Activated CD4-positive, alpha-beta T cell treated with anti-CD3 and anti-CD28 coated beads, Interleukin-2, amount 50 U/mL, for 16 hours (primary cell): ENCODE data around the gene ANKS1B.

Experiments used
- DNase-seq: peaks from one replicate; pipeline ENCODE4 v3.0.0-alpha.2; 2020

The ANKS1B gene

GRCh38 chr12:98738002-98738401 lies 1246.7 kb downstream of the ANKS1B start:
- no peak for DNase-seq

DNA sequence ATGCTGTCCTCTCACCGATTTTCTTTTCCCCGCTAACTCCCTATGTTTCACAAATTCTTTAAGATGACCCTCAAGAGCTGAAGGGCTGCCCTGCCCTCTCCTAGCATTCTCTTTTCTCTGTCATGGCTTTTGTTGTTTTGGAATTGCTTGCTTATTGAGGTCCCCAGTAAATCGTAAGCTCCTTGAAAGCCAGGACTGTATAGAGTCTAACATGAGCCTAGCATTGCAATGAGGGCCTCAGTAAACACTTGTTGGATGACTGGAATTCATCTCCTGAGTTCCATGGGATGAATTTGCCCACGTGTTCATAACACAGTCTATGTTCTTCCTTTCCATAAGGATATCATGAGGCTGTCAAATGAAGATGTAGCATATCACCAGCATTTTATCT lies 1247.4 kb downstream of the ANKS1B start:
- no peak for DNase-seq

GRCh38 chr12:98736352-98737321 lies 1248.1 kb downstream of the ANKS1B start:
- no peak for DNase-seq

DNA sequence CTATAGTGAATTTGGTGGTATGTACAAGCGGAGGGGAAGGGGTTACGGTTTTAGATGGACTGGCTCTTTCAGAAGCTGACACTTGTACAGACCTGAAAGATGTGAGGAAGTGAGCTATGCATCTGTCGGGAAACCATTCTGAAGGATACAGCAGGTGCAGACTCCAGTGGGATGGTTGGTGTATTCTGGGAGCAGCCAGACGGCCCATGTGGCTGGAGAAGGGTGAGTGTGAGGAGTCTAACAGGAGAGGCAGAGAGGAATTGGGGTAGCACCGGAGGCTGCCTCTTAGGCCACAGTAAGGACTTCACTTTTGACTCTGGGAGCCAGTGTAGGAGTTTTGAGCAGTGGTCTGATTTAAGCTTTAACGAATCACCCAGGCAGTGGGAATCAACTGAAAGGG lies 1248.9 kb downstream of the ANKS1B start:
- no peak for DNase-seq

GRCh38 chr12:98733667-98734350 lies 1250.9 kb downstream of the ANKS1B start:
- no peak for DNase-seq

DNA sequence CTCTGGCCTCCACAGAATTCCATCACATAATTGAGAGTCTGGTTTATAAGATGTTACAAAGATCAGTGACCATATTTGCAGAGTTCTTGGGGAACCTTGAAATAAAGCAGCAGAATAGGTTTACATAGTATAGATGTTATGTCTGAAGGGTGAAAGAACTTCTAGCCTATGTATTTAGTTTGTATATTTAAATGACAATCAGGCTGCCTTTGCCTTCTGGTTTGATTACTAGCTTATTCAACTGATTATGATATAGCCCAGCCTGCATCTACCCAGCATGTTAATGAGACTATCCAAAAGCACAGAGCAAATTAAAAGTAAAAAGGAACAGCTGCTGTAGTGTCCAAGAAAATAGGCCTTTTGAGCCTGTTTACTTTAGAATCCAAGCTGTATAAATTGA lies 1254.3 kb downstream of the ANKS1B start:
- no peak for DNase-seq

DNA sequence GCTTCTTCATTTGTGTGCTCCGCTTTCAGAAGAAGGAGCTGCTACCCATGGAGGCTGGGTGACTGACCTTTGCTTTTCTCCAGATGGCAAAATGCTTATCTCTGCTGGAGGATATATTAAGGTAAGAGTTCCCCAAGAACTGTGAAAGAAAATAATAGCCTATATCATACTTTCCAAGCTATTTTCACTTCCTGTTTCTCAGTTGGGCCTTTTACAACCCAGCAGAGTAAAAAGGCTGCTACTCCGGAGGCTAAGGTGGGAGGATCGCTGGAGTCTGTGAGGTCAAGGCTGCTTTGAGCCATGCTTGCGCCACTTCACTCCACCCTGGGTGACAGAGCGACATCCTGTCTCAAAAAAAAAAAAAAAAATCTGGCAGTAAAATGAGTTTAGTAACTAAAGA lies 1257.5 kb downstream of the ANKS1B start:
- DNase-seq = no peak

GRCh38 chr12:98725476-98726247 lies 1259.1 kb downstream of the ANKS1B start:
- peak; percentile 67 for DNase-seq

GRCh38 chr12:98724384-98725155 lies 1260.2 kb downstream of the ANKS1B start:
- DNase-seq = peak; percentile 51

DNA sequence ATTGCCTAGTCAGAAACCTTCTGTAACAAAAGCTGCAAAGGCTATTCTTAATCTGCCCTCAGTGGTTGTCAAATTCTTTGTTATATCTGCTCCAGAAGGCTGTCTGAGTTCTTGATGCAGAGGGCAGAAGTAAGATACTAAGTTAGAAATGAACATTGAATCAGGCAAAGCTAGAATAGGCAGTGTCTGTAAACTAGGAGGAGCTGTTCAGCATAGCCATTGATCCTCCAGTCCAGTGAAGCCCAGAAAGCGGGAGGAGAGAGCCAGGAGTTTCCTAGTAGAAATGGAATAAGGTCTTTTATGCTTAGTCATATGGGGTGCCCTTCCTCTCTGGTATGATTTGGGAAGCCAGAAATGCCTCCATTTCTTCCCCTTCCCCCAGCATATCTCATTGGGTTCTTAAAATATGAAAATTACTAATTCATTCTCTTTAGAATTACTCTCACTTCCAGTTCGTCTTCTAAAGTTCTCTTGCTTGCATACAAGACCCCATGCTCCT lies 1263.5 kb downstream of the ANKS1B start:
- DNase-seq = no peak

GRCh38 chr12:98719515-98720504 lies 1264.9 kb downstream of the ANKS1B start:
- no peak for DNase-seq

- DNase-seq = no peak
Measured at GRCh38 chr12:98714426-98714825, 1270.3 kb downstream of the ANKS1B start.

GRCh38 chr12:98709022-98709421 lies 1275.7 kb downstream of the ANKS1B start:
- no peak for DNase-seq

DNA sequence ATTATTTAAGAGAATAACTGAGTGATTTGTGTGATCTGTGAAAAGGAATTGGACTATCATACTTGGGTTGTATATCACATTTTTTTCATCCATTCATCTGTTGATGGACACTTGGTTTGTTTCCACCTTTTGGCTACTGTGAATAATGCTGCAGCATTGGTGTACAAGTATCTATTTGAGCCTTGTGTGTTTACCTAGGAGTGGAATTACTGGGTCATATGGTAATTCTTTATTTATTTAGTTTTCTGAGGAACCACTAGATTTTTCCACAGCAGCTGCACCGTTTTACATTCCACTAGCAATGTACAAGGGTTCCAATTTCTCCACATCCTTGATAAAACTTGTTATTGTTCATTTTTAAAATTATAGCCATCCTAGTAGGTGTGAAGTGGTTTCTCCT lies 1283.6 kb downstream of the ANKS1B start:
- DNase-seq = no peak

DNA sequence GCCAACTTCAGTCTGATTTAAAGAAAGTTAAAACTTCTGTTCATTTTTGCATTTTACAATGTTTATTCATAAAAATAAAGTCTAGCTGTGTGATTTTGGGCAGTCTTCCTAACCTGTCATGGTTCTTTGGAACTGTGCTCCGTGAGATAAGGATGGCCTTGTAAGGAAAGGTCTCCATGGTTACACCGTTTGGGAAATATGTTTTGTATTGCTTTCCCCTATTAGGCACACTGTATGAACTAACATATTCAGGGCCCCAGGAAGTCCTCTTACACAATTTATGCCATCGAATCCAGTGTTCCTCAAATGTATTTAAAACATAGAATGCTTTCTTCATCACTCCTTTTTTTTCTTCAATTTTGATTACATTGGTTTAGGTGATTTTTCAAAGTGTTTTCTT lies 1285.2 kb downstream of the ANKS1B start:
- DNase-seq = no peak

- DNase-seq = peak; percentile 46
Measured at GRCh38 chr12:98698603-98699463, 1285.9 kb downstream of the ANKS1B start.

- peak; percentile 34 for DNase-seq
Measured at GRCh38 chr12:98697209-98697608, 1287.5 kb downstream of the ANKS1B start.

GRCh38 chr12:98696036-98696646 lies 1288.6 kb downstream of the ANKS1B start:
- no peak for DNase-seq

DNA sequence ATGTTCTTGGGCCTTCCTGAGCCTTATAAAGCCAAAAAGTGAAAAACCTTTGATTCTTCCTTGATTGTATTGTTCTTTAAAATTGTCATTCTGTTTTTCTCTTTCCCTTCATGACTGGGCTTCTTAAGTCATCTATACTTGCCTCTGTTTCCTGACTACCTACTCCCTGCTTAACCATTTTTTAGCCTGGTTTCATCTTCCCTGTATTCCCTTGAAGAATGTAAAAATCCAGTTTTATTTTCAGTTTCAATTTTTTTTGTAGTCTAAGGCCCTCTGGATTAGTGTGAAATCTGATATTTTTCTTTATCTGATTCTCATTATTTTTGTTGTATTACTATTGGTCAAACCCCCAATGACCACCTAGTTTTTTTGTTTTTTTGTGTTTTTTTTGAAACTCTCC lies 1293.4 kb downstream of the ANKS1B start:
- no peak for DNase-seq

- no peak for DNase-seq
Measured at GRCh38 chr12:98686603-98687002, 1298.1 kb downstream of the ANKS1B start.
